ENCODE results near the gene BLOC1S5. TPM values are rescaled to one million over a fixed set of nuclear protein-coding genes. Genes with fewer than 3 reads are reported as not detected.
A peak's percentile ranks its signal among the peaks of the same experiment; 100 is the strongest.

The BLOC1S5 gene
- polyA plus RNA-seq, 1 of the 3 experiments (the other 2 are of a cell fraction): 4.4 TPM

GRCh38 chr6:7996538-7997111, 67.6 kb downstream of the BLOC1S5 start:
- POLR2A ChIA-PET: no interaction called here
- Histone ChIP-seq H3K27ac (ENCODE audit: low read depth in 2 of 2, low read length in 1 of 2) (no peak overlapping the region), H3K9ac (no peak overlapping the region), H3K4me3 (ENCODE audit: low read depth in 2 of 2, low read length in 1 of 2) (no peak overlapping the region), H3F3A (replicated peaks; ENCODE audit: insufficient read depth) (peaks cover 17% of the 10 kb centered on the region), H3K36me3 (replicated peaks in 1 of 2; ENCODE audit: control insufficient read depth in 1 of 2, insufficient read depth in 2 of 2, low read length in 1 of 2) (no peaks in the 10 kb centered on the region), H3K4me2 (no peak overlapping the region), H3K27me3 (ENCODE audit: insufficient read depth) (no peaks in the 10 kb centered on the region), H3K9me3 (no peaks in the 10 kb centered on the region; the same call in 1 of the 2 replicates), H2AFZ (ENCODE audit: low read depth) (no peak overlapping the region; the same call in 1 of the 2 replicates), H3K79me2 (ENCODE audit: insufficient read depth) (no peaks in the 10 kb centered on the region), H4K20me1 (ENCODE audit: insufficient read depth) (no peaks in the 10 kb centered on the region), H3K9me2 (no peaks in the 10 kb centered on the region), H3K4me1 (ENCODE audit: control insufficient read depth in 1 of 2, insufficient read depth in 2 of 2, low read depth in 1 of 2, low read length in 1 of 2) (peaks cover 6 to 10% of the 10 kb centered on the region in 2 experiments; a peak in 2 of 4 replicates)
- TF ChIP-seq PBX3 (IDR thresholded peaks at IDR 0.05) (no peak), NFIC (IDR thresholded peaks at IDR 0.05; ENCODE audit: borderline replicate concordance) (peak; percentile 48; the same call in 1 of the 2 replicates), TCF12 (IDR thresholded peaks at IDR 0.05) (0 out of 2 replicates have a peak, but pooled peaks have one; percentile 19), TEAD4 (IDR thresholded peaks at IDR 0.05; ENCODE audit: borderline replicate concordance, insufficient read depth) (no peak)
- peak; percentile 57 for DNase-seq
- 36% methylated on average over 10 of the region's 10 CpGs for WGBS (ENCODE audit: low lambda C conversion rate)
- CTCF ChIA-PET: interaction anchor here (0.8 to 2.8 kb wide), 4 partner anchors 9 to 274 kb away, joined by 3 to 16 read pairs (median 6); partner anchors contain the start of gene BMP6

GRCh38 chr6:7993952-7994351, 70.2 kb downstream of the BLOC1S5 start:
- Histone ChIP-seq H3F3A (replicated peaks; ENCODE audit: insufficient read depth) (peaks cover 19% of the 10 kb centered on the region), H3K27me3 (ENCODE audit: insufficient read depth) (no peaks in the 10 kb centered on the region), H3K36me3 (replicated peaks in 1 of 2; ENCODE audit: control insufficient read depth in 1 of 2, insufficient read depth in 2 of 2, low read length in 1 of 2) (no peaks in the 10 kb centered on the region), H3K9me2 (no peaks in the 10 kb centered on the region), H3K9ac (no peak overlapping the region), H3K4me2 (no peak overlapping the region), H3K9me3 (no peaks in the 10 kb centered on the region; the same call in 1 of the 2 replicates), H3K79me2 (ENCODE audit: insufficient read depth) (no peaks in the 10 kb centered on the region), H2AFZ (ENCODE audit: low read depth) (no peak overlapping the region), H4K20me1 (ENCODE audit: insufficient read depth) (no peaks in the 10 kb centered on the region), H3K4me3 (ENCODE audit: low read depth in 2 of 2, low read length in 1 of 2) (no peak overlapping the region), H3K27ac (ENCODE audit: low read depth in 2 of 2, low read length in 1 of 2) (no peak overlapping the region), H3K4me1 (ENCODE audit: control insufficient read depth in 1 of 2, insufficient read depth in 2 of 2, low read depth in 1 of 2, low read length in 1 of 2) (peaks cover 6 to 10% of the 10 kb centered on the region in 2 experiments; a peak in 2 of 4 replicates)
- no peak for DNase-seq
- TF ChIP-seq EP300 (IDR thresholded peaks at IDR 0.05; ENCODE audit: borderline replicate concordance in 1 of 2, low read depth in 1 of 2, low read length in 1 of 2): no peak
- TF ChIP-seq USF2 (IDR thresholded peaks at IDR 0.05; ENCODE audit: borderline replicate concordance, low read depth, low read length): no peak
- ChIA-PET POLR2A (no interaction called here), CTCF (no interaction called here)
- 87% methylated on average over 8 of the region's 8 CpGs for WGBS (ENCODE audit: low lambda C conversion rate)

- no peak overlapping the region for H2AFZ ChIP-seq (ENCODE audit: low read depth)
- POLR2A ChIA-PET: no interaction called here
- H3K27me3 ChIP-seq (ENCODE audit: insufficient read depth): no peaks in the 10 kb centered on the region
- no peaks in the 10 kb centered on the region for H4K20me1 ChIP-seq (ENCODE audit: insufficient read depth)
- H3K9me3 ChIP-seq: no peaks in the 10 kb centered on the region; the same call in 1 of the 2 replicates
- no peak for TF ChIP-seq GABPA (IDR thresholded peaks at IDR 0.05; ENCODE audit: low read depth)
- TF ChIP-seq RFX5 (IDR thresholded peaks at IDR 0.05; ENCODE audit: low read length): no peak
- TF ChIP-seq USF1 (IDR thresholded peaks at IDR 0.05; ENCODE audit: borderline replicate concordance, low read depth): no peak
- TF ChIP-seq EP300 (IDR thresholded peaks at IDR 0.05; ENCODE audit: borderline replicate concordance in 1 of 2, low read depth in 1 of 2, low read length in 1 of 2): no peak
- CTCF ChIA-PET: interaction anchor here (2.6 kb wide), 1 partner anchor 271 kb away, joined by 9 read pairs; no protein-coding TSS in a partner anchor
- peaks cover 19% of the 10 kb centered on the region for H3F3A ChIP-seq (replicated peaks; ENCODE audit: insufficient read depth)
- peaks cover 6 to 10% of the 10 kb centered on the region in 2 experiments; a peak in 2 of 4 replicates for H3K4me1 ChIP-seq (ENCODE audit: control insufficient read depth in 1 of 2, insufficient read depth in 2 of 2, low read depth in 1 of 2, low read length in 1 of 2)
- no peaks in the 10 kb centered on the region for H3K36me3 ChIP-seq (replicated peaks in 1 of 2; ENCODE audit: control insufficient read depth in 1 of 2, insufficient read depth in 2 of 2, low read length in 1 of 2)
- no peaks in the 10 kb centered on the region for H3K9me2 ChIP-seq
- no peak overlapping the region for H3K4me3 ChIP-seq (ENCODE audit: low read depth in 2 of 2, low read length in 1 of 2)
- H3K79me2 ChIP-seq (ENCODE audit: insufficient read depth): no peaks in the 10 kb centered on the region
- H3K4me2 ChIP-seq: no peak overlapping the region
- no peak overlapping the region for H3K27ac ChIP-seq (ENCODE audit: low read depth in 2 of 2, low read length in 1 of 2)
- DNase-seq: no peak
- H3K9ac ChIP-seq: no peak overlapping the region
Measured at GRCh38 chr6:7993399-7993798, 70.8 kb downstream of the BLOC1S5 start.

Measured in SK-N-SH (cell line).